IMR-90 (cell line): ENCODE data around the gene DYNLL2. TPM values are rescaled to one million over a fixed set of nuclear protein-coding genes. Genes with fewer than 3 reads are reported as not detected.

Source experiments
- ATAC-seq: fragments of 200-7000 bp; cut with Tn5 transposase; 2 replicates; pipeline ENCODE4 v1.9.1; 2020; ENCODE audit warnings: low read depth, mild to moderate bottlenecking, moderate library complexity
- BruUV-seq: library from RNA; stranded (reverse); fragments of 400-500 nt; replicated peaks from 2 replicates; lab custom pipeline; 2021; lab: Mats Ljungman, UMichigan
- CTCF ChIA-PET: fragments of 300-600 bp; formaldehyde crosslinking; extraction: SDS; loops from one replicate; lab custom pipeline; 2021; ENCODE audit warnings: antibody characterized with exemption; lab: Yijun Ruan, JAX
- POLR2A ChIA-PET: fragments of 300-600 bp; sonication (Branson Sonifier 250); formaldehyde crosslinking; loops from one replicate; lab custom pipeline; 2022; ENCODE audit warnings: antibody characterized with exemption; ENCODE audit not compliant: unreplicated experiment; lab: Charles Lee
- DNase-seq: peaks from one replicate; pipeline ENCODE4 v3.0.0; 2013
- H2AFZ ChIP-seq: replicated peaks from 2 replicates; pipeline ENCODE3; 2013; ENCODE audit warnings: low read length, mild to moderate bottlenecking; ENCODE audit not compliant: poor library complexity
- H2AK5ac ChIP-seq: 2 replicates; pipeline ENCODE4 v1.6.1; 2013; ENCODE audit warnings: low read depth, low read length, inconsistent platforms
- H2AK9ac ChIP-seq: replicated peaks from 2 replicates; pipeline ENCODE3; 2013; ENCODE audit warnings: mild to moderate bottlenecking, low read depth, low read length, moderate library complexity; ENCODE audit not compliant: poor library complexity
- H2BK120ac ChIP-seq: 2 replicates; pipeline ENCODE4 v1.6.1; 2013; ENCODE audit warnings: low read depth, low read length, inconsistent platforms
- H2BK15ac ChIP-seq: 3 replicates; pipeline ENCODE4 v1.6.1; 2013; ENCODE audit warnings: low read depth, low read length, inconsistent platforms
- H2BK20ac ChIP-seq: 2 replicates; pipeline ENCODE4 v1.6.1; 2013; ENCODE audit warnings: low read depth, mild to moderate bottlenecking, inconsistent platforms, low read length, moderate library complexity
- H2BK5ac ChIP-seq: 2 replicates; pipeline ENCODE4 v1.6.1; 2013; ENCODE audit warnings: mild to moderate bottlenecking, low read depth, low read length, inconsistent platforms; ENCODE audit not compliant: poor library complexity, severe bottlenecking
- H3K14ac ChIP-seq: replicated peaks from 2 replicates; pipeline ENCODE4 v1.6.1; 2013; ENCODE audit warnings: low read depth, low read length, inconsistent platforms
- H3K18ac ChIP-seq: 2 replicates; pipeline ENCODE4 v1.6.1; 2013; ENCODE audit warnings: low read depth, low read length, control low read depth
- H3K23ac ChIP-seq: 2 replicates; pipeline ENCODE4 v1.6.1; 2013; ENCODE audit warnings: low read depth, low read length, inconsistent platforms
- H3K27ac ChIP-seq: 2 replicates; pipeline ENCODE4 v1.5.1; 2013; ENCODE audit warnings: mild to moderate bottlenecking, control low read depth, low read length; ENCODE audit not compliant: insufficient read depth
- H3K27me3 ChIP-seq: 2 replicates; pipeline ENCODE4 v1.6.1; 2013; ENCODE audit warnings: low read length; ENCODE audit not compliant: control insufficient read depth, insufficient read depth
- H3K36me3 ChIP-seq: 2 replicates; pipeline ENCODE4 v1.6.1; 2013; ENCODE audit warnings: low read length, mixed read lengths; ENCODE audit not compliant: control insufficient read depth, insufficient read depth
- H3K4ac ChIP-seq: 2 replicates; pipeline ENCODE4 v1.6.1; 2013; ENCODE audit warnings: low read depth, low read length, inconsistent platforms
- H3K4me1 ChIP-seq: 2 replicates; pipeline ENCODE4 v1.6.1; 2013; ENCODE audit warnings: low read length, mixed read lengths; ENCODE audit not compliant: control insufficient read depth, insufficient read depth
- H3K4me2 ChIP-seq: 2 replicates; pipeline ENCODE4 v1.6.1; 2013; ENCODE audit warnings: low read depth, mild to moderate bottlenecking, control low read depth, low read length, moderate library complexity
- H3K4me3 ChIP-seq: 2 replicates; pipeline ENCODE4 v1.5.1; 2013; ENCODE audit warnings: low read depth, mild to moderate bottlenecking, control low read depth, low read length, moderate library complexity; ENCODE audit not compliant: insufficient read depth
- H3K56ac ChIP-seq: 2 replicates; pipeline ENCODE4 v1.6.1; 2013; ENCODE audit warnings: low read length, inconsistent platforms; ENCODE audit not compliant: insufficient read depth; ENCODE audit errors: extremely low read depth
- H3K79me1 ChIP-seq, 2 experiments: 2 replicates each; pipeline ENCODE4 v1.6.1; 2013; ENCODE audit warnings: low read length in 2 of 2, inconsistent platforms in 1 of 2, low read depth in 1 of 2
- H3K9ac ChIP-seq: 2 replicates; pipeline ENCODE4 v1.6.1; 2013; ENCODE audit warnings: low read depth, low read length, control low read depth
- H3K9me1 ChIP-seq: 2 replicates; pipeline ENCODE4 v1.6.1; 2013; ENCODE audit warnings: low read length, inconsistent platforms; ENCODE audit not compliant: insufficient read depth
- H3K9me3 ChIP-seq: 2 replicates; pipeline ENCODE4 v1.6.1; 2013; ENCODE audit warnings: low read length; ENCODE audit not compliant: control insufficient read depth, insufficient read depth
- H4K20me1 ChIP-seq: 2 replicates; pipeline ENCODE4 v1.6.1; 2013; ENCODE audit warnings: low read length, inconsistent platforms; ENCODE audit not compliant: insufficient read depth
- H4K5ac ChIP-seq: 2 replicates; pipeline ENCODE4 v1.6.1; 2013; ENCODE audit warnings: mild to moderate bottlenecking, low read depth, low read length, control low read depth
- H4K8ac ChIP-seq, 2 experiments: 2 replicates each; pipeline ENCODE4 v1.6.1; 2013; ENCODE audit warnings: low read depth in 2 of 2, low read length in 2 of 2, control low read depth in 1 of 2, inconsistent platforms in 1 of 2
- H4K91ac ChIP-seq: 2 replicates; pipeline ENCODE4 v1.6.1; 2013; ENCODE audit warnings: low read depth, low read length, inconsistent platforms; ENCODE audit not compliant: insufficient read depth
- BHLHE40 ChIP-seq: fragments of 150-350 bp; IDR thresholded peaks from 2 replicates; pipeline ENCODE4 v1.6.1; 2016; ENCODE audit warnings: mild to moderate bottlenecking, low read depth, low read length
- CEBPB ChIP-seq: IDR thresholded peaks from 2 replicates; pipeline ENCODE4 v1.6.1; 2012; ENCODE audit warnings: low read depth, low read length, improper control_type of control experiment
- CHD1 ChIP-seq: IDR thresholded peaks from 2 replicates; pipeline ENCODE4 v1.6.1; 2012; ENCODE audit warnings: low read depth, low read length, improper control_type of control experiment
- ELK1 ChIP-seq: fragments of 150-350 bp; IDR thresholded peaks from 2 replicates; pipeline ENCODE4 v1.6.1; 2016; ENCODE audit warnings: low read depth, mild to moderate bottlenecking, low read length, moderate library complexity, borderline replicate concordance
- FOS ChIP-seq: fragments of 150-350 bp; IDR thresholded peaks from 2 replicates; pipeline ENCODE4 v1.6.1; 2016; ENCODE audit warnings: low read depth, low read length
- MAFK ChIP-seq: IDR thresholded peaks from 2 replicates; pipeline ENCODE4 v1.6.1; 2012; ENCODE audit warnings: low read depth, low read length, improper control_type of control experiment
- MAZ ChIP-seq: IDR thresholded peaks from 2 replicates; pipeline ENCODE4 v1.6.1; 2012; ENCODE audit warnings: low read depth, mild to moderate bottlenecking, low read length, improper control_type of control experiment, moderate library complexity, borderline replicate concordance
- MXI1 ChIP-seq: IDR thresholded peaks from 2 replicates; pipeline ENCODE4 v1.6.1; 2012; ENCODE audit warnings: low read depth, mild to moderate bottlenecking, low read length, moderate library complexity, borderline replicate concordance
- NFE2L2 ChIP-seq: fragments of 150-350 bp; IDR thresholded peaks from 2 replicates; pipeline ENCODE4 v1.6.1; 2016; ENCODE audit warnings: low read depth, mild to moderate bottlenecking, low read length
- POLR2A ChIP-seq: IDR thresholded peaks from 2 replicates; pipeline ENCODE4 v1.6.1; 2012; ENCODE audit warnings: mild to moderate bottlenecking, low read depth, low read length
- RAD21 ChIP-seq: IDR thresholded peaks from 2 replicates; pipeline ENCODE4 v1.6.1; 2012; ENCODE audit warnings: low read length, improper control_type of control experiment
- RFX5 ChIP-seq: IDR thresholded peaks from 2 replicates; pipeline ENCODE4 v1.8.0; 2012; ENCODE audit warnings: low read depth, mild to moderate bottlenecking, low read length, moderate library complexity
- SMC3 ChIP-seq: fragments of 150-350 bp; IDR thresholded peaks from 2 replicates; pipeline ENCODE4 v1.6.1; 2016; ENCODE audit warnings: low read depth, mild to moderate bottlenecking, antibody characterized with exemption, low read length, moderate library complexity
- USF2 ChIP-seq: fragments of 150-350 bp; IDR thresholded peaks from 2 replicates; pipeline ENCODE4 v1.6.1; 2017; ENCODE audit warnings: mild to moderate bottlenecking, antibody characterized with exemption, low read length, low read depth
- WGBS, 2 experiments: methylation state at CpG; one replicate each; pipeline versions ENCODE4 v1.1.5 to v1.1.7; 2013; ENCODE audit warnings: missing lambda C conversion rate in 2 of 2; ENCODE audit not compliant: insufficient read length in 1 of 2; ENCODE audit errors: extremely low coverage in 2 of 2; 5-methylcytosine and 5-hydroxymethylcytosine counted together
- dilution Hi-C: fragments of 300-500 bp; cut with HindIII; formaldehyde crosslinking; loops from one replicate; pipeline ENCODE4 v1.14.3; 2018; ENCODE audit warnings: low sequenced_read_pairs; ENCODE audit not compliant: unreplicated experiment
- in situ Hi-C: fragments of 300-500 bp; cut with MboI; formaldehyde crosslinking; loops from 3 replicates; pipeline ENCODE4 v1.14.3; 2019; ENCODE audit warnings: low sequenced_read_pairs, inconsistent platforms, mixed read lengths
- intact Hi-C: fragments of 100-400 bp; cut with micrococcal nuclease; formaldehyde crosslinking; loops from 2 replicates; pipeline ENCODE4 v1.10.0; 2022
- polyA plus RNA-seq, 3 experiments: library from polyadenylated mRNA; depleted of rRNA; stranded (reverse); fragments of >200 nt; gene quantifications; 2 replicates each; pipeline ENCODE4 v1.2.3, GENCODE V29; 2012; ENCODE audit warnings: low replicate concordance in 1 of 3
- total RNA-seq: library from RNA; depleted of rRNA; stranded (reverse); fragments of >200 nt; gene quantifications from 2 replicates; pipeline ENCODE4 v1.2.3, GENCODE V29; 2012

DYNLL2 gene
- total and polyA plus RNA-seq, 2 of the 4 experiments (the other 2 are of a cell fraction) = 9.1 to 14.2 TPM

- TF ChIP-seq MAZ (no peak), POLR2A (no peak), SMC3 (no peak), MXI1 (no peak), MAFK (no peak), CHD1 (no peak)
These were observed 3.7 kb downstream of the DYNLL2 start (continued) for GRCh38 chr17:58086953-58087352.

- POLR2A ChIA-PET = interaction anchor here (0.6 kb wide), 1 partner anchor 57 kb away, joined by 4 read pairs; no protein-coding TSS in a partner anchor
- peaks cover 57% of the 10 kb centered on the region for H3K36me3 ChIP-seq
- no peak overlapping the region for H4K91ac ChIP-seq
- no TSS peak for BruUV-seq
- ATAC-seq (no peak), DNase-seq (no peak)
- no peak overlapping the region for H2BK15ac ChIP-seq
- H3K27ac ChIP-seq = no peak overlapping the region
- H2BK120ac ChIP-seq = no peak overlapping the region
- no peaks in the 10 kb centered on the region for H3K9me3 ChIP-seq
- H4K20me1 ChIP-seq = peaks cover 85% of the 10 kb centered on the region
- dilution Hi-C loops (no loop called here), in situ Hi-C loops (loop anchor here (5.0 kb wide), 1 partner anchor 81 kb away; the partner anchor contains the start of gene SRSF1), intact Hi-C loops (no loop called here)
- no peak overlapping the region for H3K14ac ChIP-seq
- no peak overlapping the region for H3K56ac ChIP-seq
- H3K9me1 ChIP-seq = peaks cover 35% of the 10 kb centered on the region
- no peak overlapping the region for H4K8ac ChIP-seq
- H3K4me1 ChIP-seq = peaks cover 8% of the 10 kb centered on the region
- no peak overlapping the region for H3K9ac ChIP-seq
- no peak overlapping the region for H3K23ac ChIP-seq
- no peak overlapping the region for H4K5ac ChIP-seq
- no peak overlapping the region for H2AK5ac ChIP-seq
- H2BK5ac ChIP-seq = no peak overlapping the region
- no peak overlapping the region for H3K4ac ChIP-seq
- H3K27me3 ChIP-seq = no peaks in the 10 kb centered on the region
- WGBS, 2 experiments = 48% methylated on average over 3 of the region's 5 CpGs; no CpG with 5 or more reads in 1 of the 2 experiments
- no peak overlapping the region for H3K4me3 ChIP-seq
- H3K4me2 ChIP-seq = no peak overlapping the region
- no peak overlapping the region for H2AK9ac ChIP-seq
- CTCF ChIA-PET = no interaction called here
- no peak overlapping the region for H2AFZ ChIP-seq
- H3K18ac ChIP-seq = no peak overlapping the region
- H2BK20ac ChIP-seq = no peak overlapping the region
- peaks cover 19 to 91% of the 10 kb centered on the region in 2 experiments for H3K79me1 ChIP-seq
- TF ChIP-seq BHLHE40 (no peak), MAFK (no peak), POLR2A (no peak), RFX5 (no peak), NFE2L2 (no peak), RAD21 (no peak), ELK1 (no peak), MXI1 (no peak), CEBPB (no peak), FOS (no peak), USF2 (no peak), MAZ (no peak), SMC3 (no peak), CHD1 (no peak)
These were observed 5.4 kb downstream of the DYNLL2 start for GRCh38 chr17:58088624-58089023.
